ENCODE results near the gene ZNF786. TPM values are rescaled to one million over a fixed set of nuclear protein-coding genes. Genes with fewer than 3 reads are reported as not detected.

ZNF786 gene
- total and polyA plus RNA-seq, 10 of the 15 experiments (the other 5 are each of a cell fraction or from before 2014, with no cell fraction given): 0.47 to 7.0 (median 4.2) TPM

GRCh38 chr7:149099058-149099457, 8.5 kb upstream of the ZNF786 start (continued):
- TF ChIP-seq ETV6 (conservative IDR thresholded peaks at IDR 0.05 in 1 of 2, IDR thresholded peaks at IDR 0.05 in 1 of 2; ENCODE audit: borderline replicate concordance in 1 of 2, low read depth in 1 of 2): no peak
- no peak for TF ChIP-seq ELK1 (IDR thresholded peaks at IDR 0.05; ENCODE audit: low read depth, low read length)
- TF ChIP-seq KDM1A (IDR thresholded peaks at IDR 0.05; ENCODE audit: borderline replicate concordance): no peak
- no peak for TF ChIP-seq NFXL1 (IDR thresholded peaks at IDR 0.05; ENCODE audit: borderline replicate concordance)
- TF ChIP-seq BCL3 (IDR thresholded peaks at IDR 0.05; ENCODE audit: borderline replicate concordance, insufficient read depth, low read depth, low read length, poor library complexity, severe bottlenecking): no peak
- no peak for TF ChIP-seq HDAC6 (IDR thresholded peaks at IDR 0.05; ENCODE audit: unreplicated experiment)
- no peak for TF ChIP-seq STAT3 (IDR thresholded peaks at IDR 0.05; ENCODE audit: low read depth, low read length)
- TF ChIP-seq KLF5 (IDR thresholded peaks at IDR 0.05; ENCODE audit: partially characterized antibody): no peak

GRCh38 chr7:149097088-149097487, 6.6 kb upstream of the ZNF786 start:
- CTCF ChIA-PET: no interaction called here
- DNase-seq (ENCODE audit: low read depth, low spot score) (no peak), FAIRE-seq (no peak), ATAC-seq (no peak)
- Histone ChIP-seq H2AFZ (ENCODE audit: control insufficient read depth, low read depth, low read length) (no peak overlapping the region), H4K20me1 (ENCODE audit: control insufficient read depth, insufficient read depth) (no peaks in the 10 kb centered on the region), H3K4me3 (no peak overlapping the region), H3K27ac (ENCODE audit: control insufficient read depth, insufficient read depth) (no peak overlapping the region), H3K27me3 (replicated peaks in 1 of 2; ENCODE audit: control insufficient read depth in 2 of 2, insufficient read depth in 2 of 2, low read length in 1 of 2) (no peaks in the 10 kb centered on the region), H3K9me3 (replicated peaks; ENCODE audit: control insufficient read depth, insufficient read depth, low read length) (no peaks in the 10 kb centered on the region), H3K36me3 (ENCODE audit: control insufficient read depth in 2 of 2, insufficient read depth in 2 of 2, low read length in 1 of 2) (no peaks in the 10 kb centered on the region), H3K9ac (ENCODE audit: control insufficient read depth, insufficient read depth, low read length) (no peak overlapping the region), H3K79me2 (ENCODE audit: control insufficient read depth, insufficient read depth, low read length) (no peaks in the 10 kb centered on the region), H3K4me1 (ENCODE audit: control insufficient read depth, insufficient read depth, low read length) (peaks cover 6% of the 10 kb centered on the region; the same call in 1 of the 2 replicates), H3K4me2 (ENCODE audit: control insufficient read depth, insufficient read depth) (no peak overlapping the region)
- in situ Hi-C loops (cut with MboI) (no loop called here), intact Hi-C loops (cut with micrococcal nuclease; ENCODE audit: unreplicated experiment) (no loop called here)
- RAD21 ChIA-PET (ENCODE audit: unreplicated experiment): no interaction called here
- BruUV-seq (replicated peaks): no TSS peak
- WGBS (ENCODE audit: insufficient coverage, insufficient replicate concordance, low lambda C conversion rate, missing lambda C conversion rate): 66% methylated on average over 4 of the region's 4 CpGs
- SMC1A ChIA-PET (ENCODE audit: uncharacterized antibody, unreplicated experiment): no interaction called here
- POLR2A ChIA-PET: interaction anchor here (1.4 kb wide), 1 partner anchor 68 kb away, joined by 3 read pairs; no protein-coding TSS in a partner anchor
- no peak for TF ChIP-seq NBN (IDR thresholded peaks at IDR 0.05)
- TF ChIP-seq EGR1 (IDR thresholded peaks at IDR 0.05; ENCODE audit: borderline replicate concordance in 1 of 2, low read depth in 2 of 2, low read length in 2 of 2): no peak
- no peak for TF ChIP-seq TARDBP (IDR thresholded peaks at IDR 0.05; ENCODE audit: borderline replicate concordance)
- no peak for TF ChIP-seq CEBPZ (IDR thresholded peaks at IDR 0.05; ENCODE audit: low read depth, low read length)
- no peak for TF ChIP-seq RELA (IDR thresholded peaks at IDR 0.05; ENCODE audit: borderline replicate concordance, partially characterized antibody)
- no peak for TF ChIP-seq STAT3 (IDR thresholded peaks at IDR 0.05; ENCODE audit: low read depth, low read length)
- TF ChIP-seq MAX (IDR thresholded peaks at IDR 0.05; ENCODE audit: low read depth, low read length): no peak
- no peak for TF ChIP-seq TCF12 (IDR thresholded peaks at IDR 0.05; ENCODE audit: low read depth, low read length)
- no peak for TF ChIP-seq RFX5 (IDR thresholded peaks at IDR 0.05; ENCODE audit: low read depth, low read length)
